Measurements from ENCODE around the gene CAMKK2. TPM values are rescaled to one million over a fixed set of nuclear protein-coding genes. Genes with fewer than 3 reads are reported as not detected.

Gene CAMKK2
- total and polyA plus RNA-seq, 2 of the 4 experiments (the other 2 are of a cell fraction): 15.2 to 24.7 TPM

GRCh38 chr12:121290410-121290809, 6.1 kb downstream of the CAMKK2 start:
- no peak overlapping the region for H3K9ac ChIP-seq (ENCODE audit: low read depth, low read length)
- ChIA-PET CTCF (no interaction called here), POLR2A (ENCODE audit: unreplicated experiment) (no interaction called here)
- no peak for TF ChIP-seq CEBPB (IDR thresholded peaks at IDR 0.05; ENCODE audit: low read depth, low read length)
- TF ChIP-seq BHLHE40 (IDR thresholded peaks at IDR 0.05; ENCODE audit: low read depth, low read length): no peak
- no peak for TF ChIP-seq CTCF (conservative IDR thresholded peaks at IDR 0.05; ENCODE audit: low read depth, low read length)
- TF ChIP-seq NFE2L2 (IDR thresholded peaks at IDR 0.05; ENCODE audit: low read depth, low read length): no peak
- no peak for TF ChIP-seq MAFK (IDR thresholded peaks at IDR 0.05; ENCODE audit: low read depth, low read length)
- TF ChIP-seq MAZ (IDR thresholded peaks at IDR 0.05; ENCODE audit: borderline replicate concordance, low read depth, low read length): no peak
- no peak for TF ChIP-seq MXI1 (IDR thresholded peaks at IDR 0.05; ENCODE audit: borderline replicate concordance, low read depth, low read length)
- TF ChIP-seq USF2 (IDR thresholded peaks at IDR 0.05; ENCODE audit: low read depth, low read length): no peak
- TF ChIP-seq RFX5 (IDR thresholded peaks at IDR 0.05; ENCODE audit: low read depth, low read length): no peak
- TF ChIP-seq RAD21 (IDR thresholded peaks at IDR 0.05; ENCODE audit: low read length): no peak
- TF ChIP-seq CHD1 (IDR thresholded peaks at IDR 0.05; ENCODE audit: low read depth, low read length): no peak
- no peak for TF ChIP-seq SMC3 (IDR thresholded peaks at IDR 0.05; ENCODE audit: low read depth, low read length)
- TF ChIP-seq POLR2A (IDR thresholded peaks at IDR 0.05; ENCODE audit: low read depth, low read length): no peak
- TF ChIP-seq RCOR1 (IDR thresholded peaks at IDR 0.05; ENCODE audit: insufficient replicate concordance, low read length): no peak
- no peak for TF ChIP-seq ELK1 (IDR thresholded peaks at IDR 0.05; ENCODE audit: borderline replicate concordance, low read depth, low read length)
- intact Hi-C loops (cut with micrococcal nuclease): no loop called here
- no peak overlapping the region for H2BK20ac ChIP-seq (ENCODE audit: low read depth, low read length)
- H3K9me1 ChIP-seq (ENCODE audit: insufficient read depth, low read length): peaks cover 2% of the 10 kb centered on the region; the same call in 1 of the 2 replicates
- no peak overlapping the region for H3K23ac ChIP-seq (ENCODE audit: low read depth, low read length)
- DNase-seq (no peak), ATAC-seq (ENCODE audit: low read depth) (no peak)
- no peak overlapping the region for H4K8ac ChIP-seq (ENCODE audit: low read depth in 2 of 2, low read length in 2 of 2)
- peaks cover 11% of the 10 kb centered on the region for H3K4me1 ChIP-seq (ENCODE audit: control insufficient read depth, insufficient read depth, low read length)
- no TSS peak for BruUV-seq (replicated peaks)
- H3K4ac ChIP-seq (ENCODE audit: low read depth, low read length): no peak overlapping the region
- H4K5ac ChIP-seq (ENCODE audit: low read depth, low read length): no peak overlapping the region
- 100% methylated on average over 1 of the region's 5 CpGs; no CpG with 5 or more reads in 1 of the 2 experiments for WGBS, 2 experiments (ENCODE audit: extremely low coverage in 2 of 2, insufficient read length in 1 of 2)
- H2BK120ac ChIP-seq (ENCODE audit: low read depth, low read length): no peak overlapping the region
- H2AK5ac ChIP-seq (ENCODE audit: low read depth, low read length): no peak overlapping the region
- H3K4me2 ChIP-seq (ENCODE audit: low read depth, low read length): no peak overlapping the region
- H2AFZ ChIP-seq (replicated peaks; ENCODE audit: low read length, poor library complexity): no peak overlapping the region
- H3K4me3 ChIP-seq (ENCODE audit: insufficient read depth, low read depth, low read length): no peak overlapping the region
- no peak overlapping the region for H2BK5ac ChIP-seq (ENCODE audit: low read depth, low read length, poor library complexity, severe bottlenecking)
- no peak overlapping the region for H3K18ac ChIP-seq (ENCODE audit: low read depth, low read length)
- H3K27ac ChIP-seq (ENCODE audit: insufficient read depth, low read length): no peak overlapping the region
- in situ Hi-C loops (cut with MboI; ENCODE audit: low sequenced_read_pairs): no loop called here
- H3K36me3 ChIP-seq (ENCODE audit: control insufficient read depth, insufficient read depth, low read length): no peaks in the 10 kb centered on the region; the same call in 1 of the 2 replicates
- peaks cover 23% of the 10 kb centered on the region; the same call in 1 of the 2 replicates for H4K20me1 ChIP-seq (ENCODE audit: insufficient read depth, low read length)
- H4K91ac ChIP-seq (ENCODE audit: insufficient read depth, low read depth, low read length): no peak overlapping the region
- H3K56ac ChIP-seq (ENCODE audit: extremely low read depth, insufficient read depth, low read length): no peak overlapping the region
- no peak overlapping the region for H3K14ac ChIP-seq (replicated peaks; ENCODE audit: low read depth, low read length)
- H3K9me3 ChIP-seq (ENCODE audit: control insufficient read depth, insufficient read depth, low read length): no peaks in the 10 kb centered on the region
- H3K79me1 ChIP-seq (ENCODE audit: low read depth in 1 of 2, low read length in 2 of 2): peaks cover 28 to 79% of the 10 kb centered on the region in 2 experiments
- no peaks in the 10 kb centered on the region for H3K27me3 ChIP-seq (ENCODE audit: control insufficient read depth, insufficient read depth, low read length)
- no peak overlapping the region for H2AK9ac ChIP-seq (replicated peaks; ENCODE audit: low read depth, low read length, poor library complexity)
- H2BK15ac ChIP-seq (ENCODE audit: low read depth, low read length): no peak overlapping the region
- dilution Hi-C loops (cut with HindIII; ENCODE audit: low sequenced_read_pairs, unreplicated experiment): no loop called here
